Measurements from ENCODE around the gene GPR83. TPM values are rescaled to one million over a fixed set of nuclear protein-coding genes. Genes with fewer than 3 reads are reported as not detected.

Gene GPR83
- total and polyA plus RNA-seq, 3 donors from 2014 or later, result 0.45 to 0.94 (median 0.74) TPM

GRCh38 chr11:94402355-94402754 is 1.1 kb upstream of the GPR83 start:
- no peak overlapping the region for H3K27ac ChIP-seq
- no peaks in the 10 kb centered on the region for H3K36me3 ChIP-seq (ENCODE audit: low read depth, missing control alignments)
- DNase-seq, result no peak
- 9 to 40% methylated on average over 1 of the region's 1 CpG for WGBS, 2 donors
- no peaks in the 10 kb centered on the region for H3K9me3 ChIP-seq
- no peak overlapping the region for H3K4me3 ChIP-seq
- intact Hi-C loops (cut with DNase I; ENCODE audit: low total_unique reads), result no loop called here
- H3K4me1 ChIP-seq, result peaks cover 10% of the 10 kb centered on the region
- TF ChIP-seq POLR2A (IDR thresholded peaks at IDR 0.05), result no peak
- no peak for TF ChIP-seq CTCF (IDR thresholded peaks at IDR 0.05)
- H3K27me3 ChIP-seq, result no peaks in the 10 kb centered on the region

DNA sequence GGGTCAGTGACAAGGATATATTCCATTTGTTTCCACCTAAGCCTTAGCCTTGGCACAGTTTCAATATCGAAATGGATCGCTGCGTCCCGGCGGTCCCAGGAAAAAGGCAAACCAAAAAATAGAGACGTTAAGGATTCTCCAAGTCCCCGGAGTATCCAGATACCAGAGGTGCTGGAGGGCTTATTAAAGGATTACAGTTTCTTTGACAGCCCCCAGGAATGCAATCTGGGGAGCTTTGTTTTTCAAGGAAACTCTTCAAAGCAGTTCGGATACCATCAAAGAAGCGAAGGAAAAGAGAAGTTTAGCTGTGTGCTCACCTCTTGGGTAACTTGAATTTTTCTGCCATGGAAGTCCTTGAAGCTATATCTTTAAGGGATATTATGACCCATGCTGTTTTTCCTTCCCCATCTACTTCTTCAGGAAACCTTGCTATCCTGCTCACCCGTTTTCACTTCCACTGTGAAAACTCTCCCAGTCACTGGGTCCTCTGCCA is 600 bp upstream of the GPR83 start:
- no peak for DNase-seq
- peak overlapping the region in 1 of 2 donors; percentile 43 for H3K4me3 ChIP-seq
- intact Hi-C loops (cut with DNase I; ENCODE audit: low total_unique reads), result no loop called here
- H3K27me3 ChIP-seq, result no peaks in the 10 kb centered on the region
- 12 to 15% methylated on average over 10 of the region's 10 CpGs for WGBS, 2 donors
- no peak overlapping the region for H3K27ac ChIP-seq
- no peaks in the 10 kb centered on the region for H3K9me3 ChIP-seq
- H3K36me3 ChIP-seq (ENCODE audit: low read depth, missing control alignments), result no peaks in the 10 kb centered on the region
- H3K4me1 ChIP-seq, result peaks cover 10% of the 10 kb centered on the region
- TF ChIP-seq POLR2A (IDR thresholded peaks at IDR 0.05) (no peak), CTCF (IDR thresholded peaks at IDR 0.05) (no peak)

DNA sequence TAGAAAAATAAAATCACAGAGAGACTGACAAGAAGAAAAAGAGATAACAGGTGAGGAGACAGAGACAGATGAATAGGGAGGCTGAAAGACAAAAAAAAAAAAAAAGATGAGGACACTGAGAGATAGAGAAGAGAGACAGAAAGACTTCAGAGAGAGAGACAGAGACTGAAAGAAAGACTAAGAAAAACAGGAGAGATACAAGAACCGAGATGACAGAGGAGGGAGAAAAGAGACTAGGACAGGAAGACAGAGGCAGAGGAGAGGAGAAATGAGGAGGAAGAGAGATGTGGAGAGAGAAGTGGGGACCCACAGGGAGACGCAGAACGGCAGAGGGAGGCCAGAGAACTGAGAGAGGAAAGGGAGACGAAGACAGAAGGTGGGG is 771 bp downstream of the GPR83 start:
- DNase-seq, result no peak
- no peak for TF ChIP-seq CTCF (IDR thresholded peaks at IDR 0.05)
- no peak for TF ChIP-seq POLR2A (IDR thresholded peaks at IDR 0.05)
- Histone ChIP-seq H3K27me3 (no peaks in the 10 kb centered on the region), H3K36me3 (ENCODE audit: low read depth, missing control alignments) (no peaks in the 10 kb centered on the region), H3K4me3 (peak overlapping the region in 1 of 2 donors; percentile 43), H3K4me1 (peaks cover 10% of the 10 kb centered on the region), H3K27ac (no peak overlapping the region), H3K9me3 (no peaks in the 10 kb centered on the region)
- intact Hi-C loops (cut with DNase I; ENCODE audit: low total_unique reads), result no loop called here
- WGBS, 2 donors, result 6 to 15% methylated on average over 4 of the region's 4 CpGs

- intact Hi-C loops (cut with DNase I; ENCODE audit: low total_unique reads), result no loop called here
- Histone ChIP-seq H3K9me3 (no peaks in the 10 kb centered on the region), H3K27ac (no peak overlapping the region), H3K4me3 (no peak overlapping the region), H3K27me3 (no peaks in the 10 kb centered on the region), H3K4me1 (peaks cover 10% of the 10 kb centered on the region), H3K36me3 (ENCODE audit: low read depth, missing control alignments) (no peaks in the 10 kb centered on the region)
- TF ChIP-seq CTCF (IDR thresholded peaks at IDR 0.05) (no peak), POLR2A (IDR thresholded peaks at IDR 0.05) (no peak)
- DNase-seq, result no peak
- WGBS, 2 donors, result 49 to 57% methylated on average over 4 of the region's 4 CpGs
Observed at GRCh38 chr11:94400050-94400449, 1.2 kb downstream of the GPR83 start.

- 82 to 84% methylated on average over 5 of the region's 5 CpGs for WGBS, 2 donors
- Histone ChIP-seq H3K9me3 (no peaks in the 10 kb centered on the region), H3K36me3 (ENCODE audit: low read depth, missing control alignments) (no peaks in the 10 kb centered on the region), H3K27ac (no peak overlapping the region), H3K27me3 (no peaks in the 10 kb centered on the region), H3K4me3 (no peak overlapping the region), H3K4me1 (peaks cover 10% of the 10 kb centered on the region)
- TF ChIP-seq CTCF (IDR thresholded peaks at IDR 0.05) (no peak), POLR2A (IDR thresholded peaks at IDR 0.05) (no peak)
- DNase-seq, result no peak
- intact Hi-C loops (cut with DNase I; ENCODE audit: low total_unique reads), result no loop called here
Observed at GRCh38 chr11:94398101-94398500, 3.1 kb downstream of the GPR83 start.
